ENCODE results near the gene MASTL. TPM values are rescaled to one million over a fixed set of nuclear protein-coding genes. Genes with fewer than 3 reads are reported as not detected.
"Not testable (repeated sequence)": the region's sequence is repeated elsewhere in the genome, so short reads cannot be mapped to it uniquely, and the experiment has no call there.

MASTL gene
- 10 to 100 TPM; 23.6 to 29.1 TPM for total RNA-seq

GRCh38 chr10:27155066-27155754 lies at the start of gene MASTL:
TSS of gene MASTL (plus strand) at chr10:27155352. CDS start at chr10:27155427, 75 bp downstream.
- Mint-ChIP-seq H3K36me3 (peaks cover 22% of the 10 kb centered on the region), H3K4me3 (peak within 1 kb of the TSS; percentile 99), H3K4me1 (ENCODE audit: low read depth in 2 of 2) (peaks cover 38 to 48% of the 10 kb centered on the region in 2 donors), H3K27ac (peak within 1 kb of the TSS; percentile 100), H3K9me3 (no peaks in the 10 kb centered on the region), H3K27me3 (no peaks in the 10 kb centered on the region)
- ATAC-seq: peak; percentile 94
- DNase-seq (ENCODE audit: low spot score): peak; percentile 97

- no peak overlapping the region for H3K27ac Mint-ChIP-seq
- ATAC-seq (no peak), DNase-seq (ENCODE audit: low spot score) (no peak)
- no peak overlapping the region for H3K4me3 Mint-ChIP-seq
- peaks cover 12 to 19% of the 10 kb centered on the region in 2 donors for H3K4me1 Mint-ChIP-seq (ENCODE audit: low read depth in 2 of 2)
- H3K36me3 Mint-ChIP-seq: peaks cover 21% of the 10 kb centered on the region
- no peaks in the 10 kb centered on the region for H3K9me3 Mint-ChIP-seq
- H3K27me3 Mint-ChIP-seq: no peaks in the 10 kb centered on the region
Observed at GRCh38 chr10:27108165-27108564, 47.0 kb upstream of the MASTL start.

GRCh38 chr10:27134371-27134770 lies 20.8 kb upstream of the MASTL start:
- Mint-ChIP-seq H3K27me3 (no peaks in the 10 kb centered on the region), H3K4me1 (ENCODE audit: low read depth in 2 of 2) (peaks cover 7 to 11% of the 10 kb centered on the region in 2 donors), H3K36me3 (peaks cover 23% of the 10 kb centered on the region), H3K27ac (no peak overlapping the region), H3K4me3 (no peak overlapping the region), H3K9me3 (no peaks in the 10 kb centered on the region)
- ATAC-seq: no peak
- DNase-seq (ENCODE audit: low spot score): no peak

GRCh38 chr10:27138277-27138676 lies 16.9 kb upstream of the MASTL start:
- Mint-ChIP-seq H3K4me1 (ENCODE audit: low read depth in 2 of 2) (peaks cover 3 to 11% of the 10 kb centered on the region in 2 donors), H3K9me3 (no peaks in the 10 kb centered on the region), H3K4me3 (no peak overlapping the region), H3K27me3 (no peaks in the 10 kb centered on the region), H3K36me3 (peaks cover 19% of the 10 kb centered on the region), H3K27ac (no peak overlapping the region)
- DNase-seq (ENCODE audit: low spot score) (no peak), ATAC-seq (no peak)

GRCh38 chr10:27143686-27144085 lies 11.5 kb upstream of the MASTL start:
- Mint-ChIP-seq H3K27me3 (no peaks in the 10 kb centered on the region), H3K4me1 (ENCODE audit: low read depth in 2 of 2) (peaks cover 8 to 14% of the 10 kb centered on the region in 2 donors), H3K9me3 (no peaks in the 10 kb centered on the region), H3K4me3 (no peak overlapping the region), H3K27ac (no peak overlapping the region), H3K36me3 (peaks cover 10% of the 10 kb centered on the region)
- no peak for ATAC-seq
- DNase-seq (ENCODE audit: low spot score): no peak

GRCh38 chr10:27145937-27146336 lies 9.2 kb upstream of the MASTL start:
- ATAC-seq: no peak
- no peaks in the 10 kb centered on the region for H3K27me3 Mint-ChIP-seq
- no peak overlapping the region for H3K4me3 Mint-ChIP-seq
- peaks cover 5% of the 10 kb centered on the region for H3K36me3 Mint-ChIP-seq
- DNase-seq (ENCODE audit: low spot score): no peak
- H3K27ac Mint-ChIP-seq: no peak overlapping the region
- H3K4me1 Mint-ChIP-seq (ENCODE audit: low read depth in 2 of 2): peaks cover 10 to 17% of the 10 kb centered on the region in 2 donors
- H3K9me3 Mint-ChIP-seq: no peaks in the 10 kb centered on the region

- ATAC-seq (no peak), DNase-seq (ENCODE audit: low spot score) (no peak)
- Mint-ChIP-seq H3K27me3 (no peaks in the 10 kb centered on the region), H3K4me3 (no peak overlapping the region), H3K36me3 (peaks cover 6% of the 10 kb centered on the region), H3K4me1 (ENCODE audit: low read depth in 2 of 2) (peaks cover 18 to 26% of the 10 kb centered on the region in 2 donors), H3K9me3 (no peaks in the 10 kb centered on the region), H3K27ac (no peak overlapping the region)
Observed at GRCh38 chr10:27147701-27148100, 7.5 kb upstream of the MASTL start.

- peaks cover 34% of the 10 kb centered on the region in 2 donors for H3K4me1 Mint-ChIP-seq (ENCODE audit: low read depth in 2 of 2)
- H3K27ac Mint-ChIP-seq: no peak overlapping the region
- H3K4me3 Mint-ChIP-seq: no peak overlapping the region
Observed at GRCh38 chr10:27150261-27150660, 4.9 kb upstream of the MASTL start.

GRCh38 chr10:27152687-27153086 lies 2.5 kb upstream of the MASTL start:
- H3K36me3 Mint-ChIP-seq: peaks cover 17% of the 10 kb centered on the region
- ATAC-seq (no peak), DNase-seq (ENCODE audit: low spot score) (no peak)
- H3K4me1 Mint-ChIP-seq (ENCODE audit: low read depth in 2 of 2): peaks cover 37 to 44% of the 10 kb centered on the region in 2 donors
- peak overlapping the region; percentile 100 for H3K27ac Mint-ChIP-seq
- peak overlapping the region; percentile 99 for H3K4me3 Mint-ChIP-seq
- no peaks in the 10 kb centered on the region for H3K27me3 Mint-ChIP-seq
- H3K9me3 Mint-ChIP-seq: no peaks in the 10 kb centered on the region

More at GRCh38 chr10:27150261-27150660, 4.9 kb upstream of the MASTL start:
- Mint-ChIP-seq H3K36me3 (peaks cover 11% of the 10 kb centered on the region), H3K27me3 (no peaks in the 10 kb centered on the region), H3K9me3 (no peaks in the 10 kb centered on the region)
- DNase-seq (ENCODE audit: low spot score): no peak
- ATAC-seq: no peak

GRCh38 chr10:27153329-27153728 lies 1.8 kb upstream of the MASTL start:
- no peak for ATAC-seq
- Mint-ChIP-seq H3K36me3 (peaks cover 22% of the 10 kb centered on the region), H3K27ac (peak overlapping the region; percentile 100), H3K27me3 (no peaks in the 10 kb centered on the region), H3K9me3 (no peaks in the 10 kb centered on the region), H3K4me1 (ENCODE audit: low read depth in 2 of 2) (peaks cover 39 to 50% of the 10 kb centered on the region in 2 donors), H3K4me3 (peak overlapping the region; percentile 99)
- no peak for DNase-seq (ENCODE audit: low spot score)

GRCh38 chr10:27153845-27154193 lies 1.3 kb upstream of the MASTL start:
- peak overlapping the region; percentile 99 for H3K4me3 Mint-ChIP-seq
- no peaks in the 10 kb centered on the region for H3K27me3 Mint-ChIP-seq
- DNase-seq (ENCODE audit: low spot score) (no peak), ATAC-seq (no peak)
- H3K27ac Mint-ChIP-seq: peak overlapping the region; percentile 100
- H3K4me1 Mint-ChIP-seq (ENCODE audit: low read depth in 2 of 2): peaks cover 39 to 50% of the 10 kb centered on the region in 2 donors
- peaks cover 22% of the 10 kb centered on the region for H3K36me3 Mint-ChIP-seq
- H3K9me3 Mint-ChIP-seq: no peaks in the 10 kb centered on the region

GRCh38 chr10:27156566-27156965 lies 1.4 kb downstream of the MASTL start:
- H3K4me1 Mint-ChIP-seq (ENCODE audit: low read depth in 2 of 2): peaks cover 33 to 44% of the 10 kb centered on the region in 2 donors
- H3K36me3 Mint-ChIP-seq: peaks cover 22% of the 10 kb centered on the region
- H3K9me3 Mint-ChIP-seq; ATAC-seq; H3K27me3 Mint-ChIP-seq; DNase-seq (ENCODE audit: low spot score): not testable (repeated sequence)
- peak overlapping the region; percentile 99 for H3K4me3 Mint-ChIP-seq
- peak overlapping the region; percentile 73 to 100 for H3K27ac Mint-ChIP-seq

- Mint-ChIP-seq H3K27me3 (no peaks in the 10 kb centered on the region), H3K27ac (peak overlapping the region; percentile 73 to 100), H3K36me3 (peaks cover 27% of the 10 kb centered on the region), H3K9me3 (no peaks in the 10 kb centered on the region), H3K4me1 (ENCODE audit: low read depth in 2 of 2) (peaks cover 32 to 40% of the 10 kb centered on the region in 2 donors), H3K4me3 (peak overlapping the region; percentile 99)
- DNase-seq (ENCODE audit: low spot score): no peak
- ATAC-seq: no peak
Observed at GRCh38 chr10:27157150-27157549, 2.0 kb downstream of the MASTL start.

GRCh38 chr10:27158421-27158820 lies 3.3 kb downstream of the MASTL start:
- peak overlapping the region; percentile 51 to 73 for H3K27ac Mint-ChIP-seq

More at GRCh38 chr10:27158421-27158820, 3.3 kb downstream of the MASTL start:
- DNase-seq (ENCODE audit: low spot score): no peak
- no peak for ATAC-seq
- H3K27me3 Mint-ChIP-seq: no peaks in the 10 kb centered on the region
- peaks cover 19% of the 10 kb centered on the region for H3K36me3 Mint-ChIP-seq
- H3K4me3 Mint-ChIP-seq: no peak overlapping the region
- H3K9me3 Mint-ChIP-seq: no peaks in the 10 kb centered on the region
- H3K4me1 Mint-ChIP-seq (ENCODE audit: low read depth in 2 of 2): peaks cover 23 to 28% of the 10 kb centered on the region in 2 donors

Data from natural killer cell treated with Interleukin-12 subunit alpha and Interleukin-12 subunit beta and Interleukin-15 and Interleukin-18, amount 100 ng/mL, for 72 hours (primary cell).